SK-N-SH treated with all-trans-retinoic acid at 6 μM for 48 hours (cell line): ENCODE measurements around the gene SEL1L.

Experiments
- ARNTL ChIP-seq: fragments of 450-650 bp; formaldehyde crosslinking; IDR thresholded peaks from 2 replicates; pipeline ENCODE4 v1.5.0; 2020; ENCODE audit warnings: low read depth, mild to moderate bottlenecking, moderate library complexity, borderline replicate concordance
- CSDC2 ChIP-seq: fragments of 250-450 bp; sonication (Bioruptor Pico); IDR thresholded peaks from 2 replicates; pipeline ENCODE4 v1.5.0; 2020; ENCODE audit warnings: mild to moderate bottlenecking, moderate library complexity
- GLIS3 ChIP-seq: fragments of 250-450 bp; sonication (Bioruptor Pico); IDR thresholded peaks from 2 replicates; pipeline ENCODE4 v1.5.0; 2020; ENCODE audit warnings: mild to moderate bottlenecking, moderate library complexity
- TOX ChIP-seq: fragments of 250-450 bp; sonication (Bioruptor Pico); IDR thresholded peaks from 2 replicates; pipeline ENCODE4 v1.8.0; 2021; ENCODE audit warnings: mild to moderate bottlenecking, moderate library complexity, borderline replicate concordance
- ZFP30 ChIP-seq: fragments of 450-650 bp; formaldehyde crosslinking; IDR thresholded peaks from 2 replicates; pipeline ENCODE4 v1.5.0; 2022; ENCODE audit warnings: mild to moderate bottlenecking, moderate library complexity
- TF ChIP-seq, protein P1 (sequence below): fragments of 250-450 bp; sonication (Bioruptor Pico); IDR thresholded peaks from 2 replicates; pipeline ENCODE4 v1.8.0; 2020; ENCODE audit warnings: mild to moderate bottlenecking, moderate library complexity, borderline replicate concordance
- TF ChIP-seq, protein P2 (sequence below): fragments of 250-450 bp; sonication (Bioruptor Pico); IDR thresholded peaks from 2 replicates; pipeline ENCODE4 v1.5.1; 2021; ENCODE audit warnings: mild to moderate bottlenecking, moderate library complexity
- TF ChIP-seq, protein P3 (sequence below): fragments of 250-450 bp; sonication (Bioruptor Pico); IDR thresholded peaks from 2 replicates; pipeline ENCODE4 v1.5.0; 2020; ENCODE audit warnings: mild to moderate bottlenecking, moderate library complexity

DNA sequence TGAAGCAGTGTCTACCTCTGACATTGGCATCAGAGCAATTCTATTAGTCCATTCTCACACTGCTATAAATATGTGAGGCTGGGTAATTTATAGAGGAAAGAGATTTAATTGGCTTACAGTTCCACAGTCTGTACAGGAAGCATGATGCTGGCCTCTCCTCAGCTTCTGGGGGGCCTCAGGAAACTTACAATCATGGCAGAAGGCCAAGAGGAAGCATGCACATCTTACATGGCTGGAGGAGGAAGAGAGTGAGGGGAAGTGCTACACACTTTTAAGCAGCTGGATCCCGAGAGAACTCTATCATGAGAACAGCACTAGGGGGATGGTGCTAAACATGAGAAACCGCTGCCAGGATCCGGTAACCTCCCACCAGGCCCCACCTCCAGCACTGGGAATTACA, 25.7 kb upstream of the SEL1L start:
- TF ChIP-seq, protein P1, sequence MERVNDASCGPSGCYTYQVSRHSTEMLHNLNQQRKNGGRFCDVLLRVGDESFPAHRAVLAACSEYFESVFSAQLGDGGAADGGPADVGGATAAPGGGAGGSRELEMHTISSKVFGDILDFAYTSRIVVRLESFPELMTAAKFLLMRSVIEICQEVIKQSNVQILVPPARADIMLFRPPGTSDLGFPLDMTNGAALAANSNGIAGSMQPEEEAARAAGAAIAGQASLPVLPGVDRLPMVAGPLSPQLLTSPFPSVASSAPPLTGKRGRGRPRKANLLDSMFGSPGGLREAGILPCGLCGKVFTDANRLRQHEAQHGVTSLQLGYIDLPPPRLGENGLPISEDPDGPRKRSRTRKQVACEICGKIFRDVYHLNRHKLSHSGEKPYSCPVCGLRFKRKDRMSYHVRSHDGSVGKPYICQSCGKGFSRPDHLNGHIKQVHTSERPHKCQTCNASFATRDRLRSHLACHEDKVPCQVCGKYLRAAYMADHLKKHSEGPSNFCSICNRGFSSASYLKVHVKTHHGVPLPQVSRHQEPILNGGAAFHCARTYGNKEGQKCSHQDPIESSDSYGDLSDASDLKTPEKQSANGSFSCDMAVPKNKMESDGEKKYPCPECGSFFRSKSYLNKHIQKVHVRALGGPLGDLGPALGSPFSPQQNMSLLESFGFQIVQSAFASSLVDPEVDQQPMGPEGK (CRISPR knock-in tag): no peak
- TF ChIP-seq, protein P2, sequence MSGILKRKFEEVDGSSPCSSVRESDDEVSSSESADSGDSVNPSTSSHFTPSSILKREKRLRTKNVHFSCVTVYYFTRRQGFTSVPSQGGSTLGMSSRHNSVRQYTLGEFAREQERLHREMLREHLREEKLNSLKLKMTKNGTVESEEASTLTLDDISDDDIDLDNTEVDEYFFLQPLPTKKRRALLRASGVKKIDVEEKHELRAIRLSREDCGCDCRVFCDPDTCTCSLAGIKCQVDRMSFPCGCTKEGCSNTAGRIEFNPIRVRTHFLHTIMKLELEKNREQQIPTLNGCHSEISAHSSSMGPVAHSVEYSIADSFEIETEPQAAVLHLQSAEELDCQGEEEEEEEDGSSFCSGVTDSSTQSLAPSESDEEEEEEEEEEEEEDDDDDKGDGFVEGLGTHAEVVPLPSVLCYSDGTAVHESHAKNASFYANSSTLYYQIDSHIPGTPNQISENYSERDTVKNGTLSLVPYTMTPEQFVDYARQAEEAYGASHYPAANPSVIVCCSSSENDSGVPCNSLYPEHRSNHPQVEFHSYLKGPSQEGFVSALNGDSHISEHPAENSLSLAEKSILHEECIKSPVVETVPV (CRISPR knock-in tag): no peak
- TF ChIP-seq ZFP30 (CRISPR knock-in tag) (no peak), ARNTL (no peak), GLIS3 (CRISPR knock-in tag) (no peak), TOX (no peak), CSDC2 (no peak)
- TF ChIP-seq, protein P3, sequence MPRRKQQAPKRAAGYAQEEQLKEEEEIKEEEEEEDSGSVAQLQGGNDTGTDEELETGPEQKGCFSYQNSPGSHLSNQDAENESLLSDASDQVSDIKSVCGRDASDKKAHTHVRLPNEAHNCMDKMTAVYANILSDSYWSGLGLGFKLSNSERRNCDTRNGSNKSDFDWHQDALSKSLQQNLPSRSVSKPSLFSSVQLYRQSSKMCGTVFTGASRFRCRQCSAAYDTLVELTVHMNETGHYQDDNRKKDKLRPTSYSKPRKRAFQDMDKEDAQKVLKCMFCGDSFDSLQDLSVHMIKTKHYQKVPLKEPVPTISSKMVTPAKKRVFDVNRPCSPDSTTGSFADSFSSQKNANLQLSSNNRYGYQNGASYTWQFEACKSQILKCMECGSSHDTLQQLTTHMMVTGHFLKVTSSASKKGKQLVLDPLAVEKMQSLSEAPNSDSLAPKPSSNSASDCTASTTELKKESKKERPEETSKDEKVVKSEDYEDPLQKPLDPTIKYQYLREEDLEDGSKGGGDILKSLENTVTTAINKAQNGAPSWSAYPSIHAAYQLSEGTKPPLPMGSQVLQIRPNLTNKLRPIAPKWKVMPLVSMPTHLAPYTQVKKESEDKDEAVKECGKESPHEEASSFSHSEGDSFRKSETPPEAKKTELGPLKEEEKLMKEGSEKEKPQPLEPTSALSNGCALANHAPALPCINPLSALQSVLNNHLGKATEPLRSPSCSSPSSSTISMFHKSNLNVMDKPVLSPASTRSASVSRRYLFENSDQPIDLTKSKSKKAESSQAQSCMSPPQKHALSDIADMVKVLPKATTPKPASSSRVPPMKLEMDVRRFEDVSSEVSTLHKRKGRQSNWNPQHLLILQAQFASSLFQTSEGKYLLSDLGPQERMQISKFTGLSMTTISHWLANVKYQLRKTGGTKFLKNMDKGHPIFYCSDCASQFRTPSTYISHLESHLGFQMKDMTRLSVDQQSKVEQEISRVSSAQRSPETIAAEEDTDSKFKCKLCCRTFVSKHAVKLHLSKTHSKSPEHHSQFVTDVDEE (CRISPR knock-in tag): no peak
